ENCODE results near the gene ORM2.
"Not testable (repeated sequence)": the region's sequence is repeated elsewhere in the genome, so short reads cannot be mapped to it uniquely, and the experiment has no call there.

ORM2 gene

GRCh38 chr9:114314881-114315722 lies 14.6 kb upstream of the ORM2 start:
- DNase-seq (ENCODE audit: low read depth) = no peak

- no peak for DNase-seq (ENCODE audit: low read depth)
Measured at GRCh38 chr9:114315723-114316363, 13.8 kb upstream of the ORM2 start.

- no peak for DNase-seq (ENCODE audit: low read depth)
Measured at GRCh38 chr9:114316605-114317230, 13.0 kb upstream of the ORM2 start.

- no peak for DNase-seq (ENCODE audit: low read depth)
Measured at GRCh38 chr9:114317665-114318357, 11.9 kb upstream of the ORM2 start.

- no peak for DNase-seq (ENCODE audit: low read depth)
Measured at GRCh38 chr9:114318416-114318815, 11.3 kb upstream of the ORM2 start.

- DNase-seq (ENCODE audit: low read depth) = no peak
Measured at GRCh38 chr9:114319147-114319546, 10.5 kb upstream of the ORM2 start.

- DNase-seq (ENCODE audit: low read depth) = not testable (repeated sequence)
Measured at GRCh38 chr9:114320710-114321109, 9.0 kb upstream of the ORM2 start.

GRCh38 chr9:114321759-114322158 lies 7.9 kb upstream of the ORM2 start:
- DNase-seq (ENCODE audit: low read depth) = no peak

- DNase-seq (ENCODE audit: low read depth) = not testable (repeated sequence)
Measured at GRCh38 chr9:114322160-114322818, 7.4 kb upstream of the ORM2 start.

- DNase-seq (ENCODE audit: low read depth) = not testable (repeated sequence)
Measured at GRCh38 chr9:114322831-114323531, 6.7 kb upstream of the ORM2 start, which contains the start of gene ORM1. TSS of gene ORM1 (plus strand) at chr9:114323098. CDS start at chr9:114323134, 36 bp downstream.

- not testable (repeated sequence) for DNase-seq (ENCODE audit: low read depth)
Measured at GRCh38 chr9:114323849-114324248, 5.8 kb upstream of the ORM2 start.

- DNase-seq (ENCODE audit: low read depth) = no peak
Measured at GRCh38 chr9:114324492-114324891, 5.2 kb upstream of the ORM2 start.

- not testable (repeated sequence) for DNase-seq (ENCODE audit: low read depth)
Measured at GRCh38 chr9:114324965-114325364, 4.7 kb upstream of the ORM2 start.

GRCh38 chr9:114325684-114326254 lies 3.9 kb upstream of the ORM2 start:
- not testable (repeated sequence) for DNase-seq (ENCODE audit: low read depth)

- no peak for DNase-seq (ENCODE audit: low read depth)
Measured at GRCh38 chr9:114327749-114328148, 1.9 kb upstream of the ORM2 start.

- DNase-seq (ENCODE audit: low read depth) = not testable (repeated sequence)
Measured at GRCh38 chr9:114328357-114328820, 1.3 kb upstream of the ORM2 start.

GRCh38 chr9:114328937-114329624 lies 588 bp upstream of the ORM2 start:
- not testable (repeated sequence) for DNase-seq (ENCODE audit: low read depth)

- no peak for DNase-seq (ENCODE audit: low read depth)
Measured at GRCh38 chr9:114330636-114331035, 967 bp downstream of the ORM2 start.

- DNase-seq (ENCODE audit: low read depth) = not testable (repeated sequence)
Measured at GRCh38 chr9:114331229-114332195, 1.8 kb downstream of the ORM2 start.

Data from activated T-cell treated with anti-CD3 and anti-CD28 coated beads for 24 hours (primary cell).